H1 (cell line): ENCODE data around the gene ZNF556. TPM values are rescaled to one million over a fixed set of nuclear protein-coding genes. Genes with fewer than 3 reads are reported as not detected.

Experiments used
- CTCF ChIA-PET: fragments of 300-600 bp; sonication (Branson Sonifier 250); formaldehyde crosslinking; loops from one replicate; lab custom pipeline; 2021; ENCODE audit not compliant: partially characterized antibody; lab: Charles Lee
- POLR2A ChIA-PET: fragments of 300-600 bp; sonication (Branson Sonifier 250); formaldehyde crosslinking; loops from one replicate; lab custom pipeline; 2021; ENCODE audit warnings: inconsistent platforms; ENCODE audit not compliant: partially characterized antibody; lab: Charles Lee
- DNase-seq, 2 experiments: peaks; one replicate each; pipeline versions ENCODE4 v3.0.0 to v3.0.0-alpha.2; 2010 to 2022; ENCODE audit warnings: low spot score in 2 of 2, low read depth in 1 of 2, mixed read lengths in 1 of 2
- FAIRE-seq: peaks from 2 replicates; lab custom pipeline; 2011; peaks lifted over from hg19 to GRCh38; lab: Jason Lieb, UNC
- H2AFZ ChIP-seq: 2 replicates; pipeline ENCODE4 v1.8.1; 2012; ENCODE audit warnings: low read length, inconsistent platforms
- H2AK5ac ChIP-seq: 2 replicates; pipeline ENCODE4 v1.6.1; 2013; ENCODE audit warnings: low read depth, low read length
- H2BK120ac ChIP-seq: replicated peaks from 2 replicates; pipeline ENCODE3; 2013; ENCODE audit warnings: low read depth, low read length, inconsistent platforms
- H2BK12ac ChIP-seq: 2 replicates; pipeline ENCODE4 v1.6.1; 2013; ENCODE audit warnings: low read depth, low read length
- H2BK15ac ChIP-seq: 2 replicates; pipeline ENCODE4 v1.6.1; 2013; ENCODE audit warnings: low read length
- H2BK20ac ChIP-seq: 2 replicates; pipeline ENCODE4 v1.6.1; 2013; ENCODE audit warnings: low read length
- H2BK5ac ChIP-seq: 2 replicates; pipeline ENCODE4 v1.6.1; 2013; ENCODE audit warnings: low read depth, low read length
- H3K14ac ChIP-seq: 2 replicates; pipeline ENCODE4 v1.6.1; 2013; ENCODE audit warnings: inconsistent platforms; ENCODE audit not compliant: insufficient read length
- H3K18ac ChIP-seq: 2 replicates; pipeline ENCODE4 v1.6.1; 2013; ENCODE audit warnings: low read length; ENCODE audit errors: extremely low read depth
- H3K23ac ChIP-seq: 2 replicates; pipeline ENCODE4 v1.6.1; 2013; ENCODE audit warnings: inconsistent platforms; ENCODE audit not compliant: insufficient read length
- H3K23me2 ChIP-seq: 2 replicates; pipeline ENCODE4 v1.6.1; 2013; ENCODE audit warnings: low read depth, low read length
- H3K27ac ChIP-seq: 2 replicates; pipeline ENCODE4 v1.6.1; 2011; ENCODE audit warnings: low read depth, low read length, inconsistent platforms
- H3K27me3 ChIP-seq, 4 experiments: replicated peaks in 1 of 4; 1 replicate in 1 of 4; 2 replicates in 3 of 4; pipeline versions ENCODE4 v1.6.1 to v1.8.1; 2011 to 2013; ENCODE audit warnings: low read length in 3 of 4, mild to moderate bottlenecking in 3 of 4, inconsistent platforms in 2 of 4, mixed read lengths in 2 of 4, moderate library complexity in 1 of 4; ENCODE audit not compliant: control insufficient read depth in 3 of 4, insufficient read depth in 3 of 4; ENCODE audit errors: extremely low read depth in 1 of 4
- H3K36me3 ChIP-seq, 4 experiments: 2 replicates each; pipeline versions ENCODE4 v1.6.1 to v1.8.1; 2011 to 2013; ENCODE audit warnings: mild to moderate bottlenecking in 4 of 4, low read length in 3 of 4, moderate library complexity in 2 of 4, control low read depth in 1 of 4, inconsistent platforms in 1 of 4; ENCODE audit not compliant: insufficient read depth in 4 of 4, control insufficient read depth in 2 of 4
- H3K4ac ChIP-seq: replicated peaks from 2 replicates; pipeline ENCODE3; 2013; ENCODE audit warnings: low read length, low read depth, mixed read lengths, inconsistent platforms; ENCODE audit not compliant: insufficient read length
- H3K4me1 ChIP-seq, 4 experiments: replicated peaks in 1 of 4; 1 replicate in 1 of 4; 2 replicates in 3 of 4; pipeline versions ENCODE4 v1.6.1 to v1.8.1; 2011 to 2013; ENCODE audit warnings: low read length in 3 of 4, inconsistent platforms in 2 of 4, mixed read lengths in 1 of 4; ENCODE audit not compliant: insufficient read depth in 4 of 4, control insufficient read depth in 3 of 4
- H3K4me2 ChIP-seq, 2 experiments: 2 replicates each; pipeline versions ENCODE4 v1.6.1 to v1.8.1; 2011 to 2013; ENCODE audit warnings: low read depth in 2 of 2, low read length in 2 of 2, control low read depth in 1 of 2, inconsistent platforms in 1 of 2, mild to moderate bottlenecking in 1 of 2; ENCODE audit not compliant: insufficient read depth in 1 of 2
- H3K4me3 ChIP-seq, 4 experiments: fragments of 200-600, 300-600 bp in 1 of 4; sonication (generic), shearing (Covaris generic), sonication (Bioruptor Twin) in 1 of 4; 2 replicates each; pipeline versions ENCODE4 v1.5.1 to v1.8.1; 2011 to 2016; ENCODE audit warnings: low read length in 4 of 4, low read depth in 3 of 4, control low read depth in 2 of 4, inconsistent platforms in 2 of 4, mild to moderate bottlenecking in 2 of 4, mixed read lengths in 1 of 4, moderate library complexity in 1 of 4; ENCODE audit not compliant: insufficient read depth in 2 of 4; ENCODE audit errors: extremely low read depth in 1 of 4
- H3K56ac ChIP-seq: replicated peaks from 2 replicates; pipeline ENCODE3; 2013; ENCODE audit warnings: low read depth, mild to moderate bottlenecking, mixed read lengths, low read length, inconsistent platforms; ENCODE audit not compliant: insufficient read length
- H3K79me1 ChIP-seq: 2 replicates; pipeline ENCODE4 v1.6.1; 2013; ENCODE audit warnings: low read depth, low read length, control low read depth
- H3K79me2 ChIP-seq, 2 experiments: 2 replicates each; pipeline versions ENCODE4 v1.6.1 to v1.8.1; 2012 to 2013; ENCODE audit warnings: low read length in 2 of 2, mild to moderate bottlenecking in 2 of 2, inconsistent platforms in 1 of 2; ENCODE audit not compliant: insufficient read depth in 2 of 2, control insufficient read depth in 1 of 2
- H3K9ac ChIP-seq, 4 experiments: replicated peaks in 1 of 4; 1 replicate in 1 of 4; 2 replicates in 3 of 4; pipeline versions ENCODE4 v1.6.1 to v1.8.1; 2011 to 2013; ENCODE audit warnings: low read depth in 3 of 4, low read length in 3 of 4, control low read depth in 2 of 4, mild to moderate bottlenecking in 2 of 4, moderate library complexity in 2 of 4, inconsistent platforms in 1 of 4; ENCODE audit errors: extremely low read depth in 1 of 4
- H3K9me3 ChIP-seq, 2 experiments: 2 replicates each; pipeline versions ENCODE4 v1.6.1 to v1.8.1; 2012 to 2013; ENCODE audit warnings: mild to moderate bottlenecking in 2 of 2, moderate library complexity in 2 of 2, control low read depth in 1 of 2, inconsistent platforms in 1 of 2, low read depth in 1 of 2, low read length in 1 of 2, mixed read lengths in 1 of 2; ENCODE audit not compliant: insufficient read depth in 2 of 2
- H4K20me1 ChIP-seq, 2 experiments: replicated peaks in 1 of 2; 2 replicates each; pipeline versions ENCODE3 to v1.8.1; 2011 to 2013; ENCODE audit warnings: inconsistent platforms in 2 of 2, low read length in 2 of 2, mild to moderate bottlenecking in 1 of 2; ENCODE audit not compliant: insufficient read depth in 2 of 2, control insufficient read depth in 1 of 2
- H4K5ac ChIP-seq: 2 replicates; pipeline ENCODE4 v1.6.1; 2013; ENCODE audit warnings: low read length, low read depth, mixed read lengths, inconsistent platforms; ENCODE audit not compliant: insufficient read length
- H4K8ac ChIP-seq: 2 replicates; pipeline ENCODE4 v1.8.0; 2013; ENCODE audit warnings: mild to moderate bottlenecking, moderate library complexity, low read length, inconsistent platforms; ENCODE audit not compliant: insufficient read depth; ENCODE audit errors: extremely low read depth
- H4K91ac ChIP-seq: replicated peaks from 2 replicates; pipeline ENCODE3; 2013; ENCODE audit warnings: low read length, mixed read lengths, inconsistent platforms; ENCODE audit not compliant: insufficient read length
- MAFK ChIP-seq: IDR thresholded peaks from 2 replicates; pipeline ENCODE4 v1.6.1; 2012; ENCODE audit warnings: low read depth, mild to moderate bottlenecking, improper control_type of control experiment, low read length
- SAP30 ChIP-seq: fragments of 300-600 bp; sonication (generic); IDR thresholded peaks from 2 replicates; pipeline ENCODE4 v1.7.1; 2012; ENCODE audit warnings: low read length, moderate library complexity, mild to moderate bottlenecking, inconsistent platforms; ENCODE audit not compliant: insufficient read depth, insufficient replicate concordance
- TBP ChIP-seq: IDR thresholded peaks from 2 replicates; pipeline ENCODE4 v1.6.1; 2011; ENCODE audit warnings: low read depth, low read length, improper control_type of control experiment
- WGBS, 2 experiments: shearing (Covaris generic) in 1 of 2; methylation state at CpG; one replicate each; pipeline versions ENCODE4 v1.1.6 to v1.1.7; 2013 to 2015; ENCODE audit warnings: low lambda C conversion rate in 2 of 2, mixed read lengths in 2 of 2, inconsistent platforms in 1 of 2, low coverage in 1 of 2, missing lambda C conversion rate in 1 of 2; ENCODE audit not compliant: insufficient replicate concordance in 2 of 2, insufficient coverage in 1 of 2, insufficient read length in 1 of 2; ENCODE audit errors: extremely low coverage in 1 of 2, missing lambda C conversion rate in 1 of 2; 5-methylcytosine and 5-hydroxymethylcytosine counted together
- polyA plus RNA-seq, 7 experiments: library from polyadenylated mRNA; depleted of rRNA in 3 of 7; stranded (reverse) in 5 of 7; unstranded in 2 of 7; fragments of >200 nt in 5 of 7; fragments of 200-250 nt in 2 of 7; gene quantifications; 1 replicate in 5 of 7; 2 replicates in 1 of 7; 4 replicates in 1 of 7; pipeline versions ENCODE4 v1.2.1 to v1.2.3, GENCODE V29; 2011 to 2013; ENCODE audit warnings: missing spikeins in 2 of 7, mixed read lengths in 2 of 7
- total RNA-seq: library from RNA; stranded (reverse); fragmentation: NEBNext Ultra II Directional; extraction: Animal tissue kit (Norgen Biotek cat#: 25700); gene quantifications from 2 replicates; pipeline ENCODE4 v1.2.1, GENCODE V29; 2021

The ZNF556 gene
- total and polyA plus RNA-seq, 2 of the 8 experiments (the other 6 are each of a cell fraction or from before 2014, with no cell fraction given), result not detected

DNA sequence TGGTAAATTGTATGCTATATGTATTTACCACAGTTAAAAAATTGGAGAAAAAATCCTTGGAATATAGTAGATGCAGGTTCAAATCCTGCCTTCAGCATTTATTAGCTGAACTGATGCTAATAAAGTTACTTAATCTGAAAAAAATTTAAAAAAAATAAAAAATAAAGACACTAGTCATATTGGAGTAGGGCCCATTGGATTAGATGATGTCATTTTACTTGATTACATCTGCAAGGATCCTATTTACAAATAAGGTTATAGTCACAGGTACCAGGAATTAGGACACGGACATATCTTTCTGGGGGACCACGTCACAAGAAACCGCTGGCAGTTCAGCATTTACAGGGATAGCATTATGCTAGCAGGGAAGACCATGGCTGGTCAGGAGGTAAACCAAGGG is 19.6 kb upstream of the ZNF556 start:
- peaks cover 2 to 25% (median 17%) of the 10 kb centered on the region in 4 experiments; a peak in 7 of 8 replicates for H3K36me3 ChIP-seq
- no peak overlapping the region for H3K14ac ChIP-seq
- H4K91ac ChIP-seq, result no peak overlapping the region
- H3K4me2 ChIP-seq, result no peak overlapping the region
- DNase-seq (no peak), FAIRE-seq (no peak)
- no peak overlapping the region; a peak in 2 of 7 replicates for H3K9ac ChIP-seq
- H3K4ac ChIP-seq, result no peak overlapping the region
- 0 out of 7 replicates have a peak, but pooled peaks cover 0 to under 1% (median 0%) of the 10 kb centered on the region in 4 experiments for H3K27me3 ChIP-seq
- TF ChIP-seq TBP, result no peak
- no peak for TF ChIP-seq SAP30
- TF ChIP-seq MAFK, result no peak
- no peaks in the 10 kb centered on the region for H3K4me1 ChIP-seq
- H4K20me1 ChIP-seq, result no peaks in the 10 kb centered on the region
- H2AK5ac ChIP-seq, result no peak overlapping the region
- H3K23me2 ChIP-seq, result no peaks in the 10 kb centered on the region
- H4K8ac ChIP-seq, result no peak overlapping the region
- no peak overlapping the region for H3K27ac ChIP-seq
- no peak overlapping the region for H3K18ac ChIP-seq
- 91% methylated on average over 3 of the region's 3 CpGs; no CpG with 5 or more reads in 1 of the 2 experiments for WGBS, 2 experiments
- no peak overlapping the region for H2BK5ac ChIP-seq
- H2BK120ac ChIP-seq, result no peak overlapping the region
- H3K79me2 ChIP-seq, result peaks cover 0 to 3% of the 10 kb centered on the region in 2 experiments; a peak in 2 of 4 replicates
- no peak overlapping the region for H3K23ac ChIP-seq
- no peak overlapping the region for H2BK20ac ChIP-seq
- ChIA-PET POLR2A (no interaction called here), CTCF (interaction anchor here (0.8 kb wide), 1 partner anchor 50 kb away, joined by 3 read pairs; no protein-coding TSS in a partner anchor)
- H3K9me3 ChIP-seq, result peaks cover 48 to 60% of the 10 kb centered on the region in 2 experiments
- H2BK12ac ChIP-seq, result no peak overlapping the region
- H3K56ac ChIP-seq, result no peak overlapping the region
- no peak overlapping the region for H4K5ac ChIP-seq
- peaks cover 2% of the 10 kb centered on the region; the same call in 1 of the 2 replicates for H3K79me1 ChIP-seq
- H2BK15ac ChIP-seq, result no peak overlapping the region
- no peak overlapping the region for H2AFZ ChIP-seq
- H3K4me3 ChIP-seq, result no peak overlapping the region
